Hematopoietic multipotent progenitor cell treated with erythropoietin and hydrocortisone succinate and interleukin-3 and kit ligand, for 17 days (in vitro differentiated cells): Measurements from ENCODE around the gene PTPRN2.
"Not testable (repeated sequence)": the region's sequence is repeated elsewhere in the genome, so short reads cannot be mapped to it uniquely, and the experiment has no call there.

Experiments used
- DNase-seq: peaks from one replicate; pipeline ENCODE4 v3.0.0-alpha.2; 2015; ENCODE audit warnings: low spot score

Gene PTPRN2

GRCh38 chr7:157900556-157900955, 687.1 kb downstream of the PTPRN2 start:
- no peak for DNase-seq

- no peak for DNase-seq
These were observed 687.6 kb downstream of the PTPRN2 start for GRCh38 chr7:157900011-157900410.

GRCh38 chr7:157898802-157899505, 688.7 kb downstream of the PTPRN2 start:
- no peak for DNase-seq

- DNase-seq: no peak
These were observed 689.4 kb downstream of the PTPRN2 start for GRCh38 chr7:157898261-157898660.

GRCh38 chr7:157897681-157898080, 689.9 kb downstream of the PTPRN2 start:
- DNase-seq: no peak

GRCh38 chr7:157896774-157897555, 690.7 kb downstream of the PTPRN2 start:
- DNase-seq: no peak

GRCh38 chr7:157896376-157896675, 691.3 kb downstream of the PTPRN2 start:
- not testable (repeated sequence) for DNase-seq

GRCh38 chr7:157895520-157896375, 691.9 kb downstream of the PTPRN2 start:
- no peak for DNase-seq

GRCh38 chr7:157895098-157895497, 692.5 kb downstream of the PTPRN2 start:
- not testable (repeated sequence) for DNase-seq

GRCh38 chr7:157893535-157894044, 694.0 kb downstream of the PTPRN2 start:
- DNase-seq: no peak

- DNase-seq: no peak
These were observed 694.7 kb downstream of the PTPRN2 start for GRCh38 chr7:157892751-157893523.

- DNase-seq: no peak
These were observed 696.7 kb downstream of the PTPRN2 start for GRCh38 chr7:157890921-157891401.

- no peak for DNase-seq
These were observed 698.1 kb downstream of the PTPRN2 start for GRCh38 chr7:157889480-157889879.

- DNase-seq: no peak
These were observed 699.0 kb downstream of the PTPRN2 start for GRCh38 chr7:157888579-157888978.

GRCh38 chr7:157887400-157887799, 700.2 kb downstream of the PTPRN2 start:
- no peak for DNase-seq

- no peak for DNase-seq
These were observed 700.9 kb downstream of the PTPRN2 start for GRCh38 chr7:157886711-157887110.

GRCh38 chr7:157886266-157886665, 701.4 kb downstream of the PTPRN2 start:
- DNase-seq: no peak

- DNase-seq: no peak
These were observed 702.5 kb downstream of the PTPRN2 start for GRCh38 chr7:157885140-157885539.

- DNase-seq: no peak
These were observed 703.1 kb downstream of the PTPRN2 start for GRCh38 chr7:157884461-157885062.

- DNase-seq: no peak
These were observed 706.4 kb downstream of the PTPRN2 start for GRCh38 chr7:157881048-157881771.
